CD4-positive, CD25-positive, alpha-beta regulatory T cell (primary cell): ENCODE results near the gene GPS1. TPM values are rescaled to one million over a fixed set of nuclear protein-coding genes. Genes with fewer than 3 reads are reported as not detected.

Source experiments
- ATAC-seq, 2 donors: fragments of 150-1000 bp; cut with Tn5 transposase; one replicate each; pipeline ENCODE4 v1.10.0; 2021; ENCODE audit warnings: low read depth in 2 of 2, moderate number of reproducible peaks in 2 of 2, moderate library complexity in 1 of 2
- DNase-seq, 3 donors: peaks; one replicate each; pipeline versions ENCODE4 v3.0.0 to v3.0.0-alpha.2; 2012 to 2022; ENCODE audit warnings: mixed read lengths in 1 of 3
- H3K27ac ChIP-seq: one replicate; pipeline ENCODE4 v1.7.0; 2013; ENCODE audit warnings: mild to moderate bottlenecking, low read length; ENCODE audit not compliant: insufficient read depth, poor library complexity, severe bottlenecking
- H3K27me3 ChIP-seq: one replicate; pipeline ENCODE4 v1.7.0; 2013; ENCODE audit warnings: low read length; ENCODE audit not compliant: control insufficient read depth, insufficient read depth
- H3K36me3 ChIP-seq: one replicate; pipeline ENCODE4 v1.7.0; 2013; ENCODE audit warnings: mild to moderate bottlenecking, low read length, moderate library complexity; ENCODE audit not compliant: control insufficient read depth, insufficient read depth
- H3K4me1 ChIP-seq: 2 replicates; pipeline ENCODE4 v1.7.0; 2013; ENCODE audit warnings: mild to moderate bottlenecking, low read length; ENCODE audit not compliant: insufficient read depth, control insufficient read depth, poor library complexity, severe bottlenecking
- H3K4me3 ChIP-seq: one replicate; pipeline ENCODE4 v1.7.0; 2013; ENCODE audit warnings: low read depth, mild to moderate bottlenecking, low read length, moderate library complexity
- H3K9me3 ChIP-seq, 2 experiments: 1 replicate in 1 of 2; 2 replicates in 1 of 2; pipeline ENCODE4 v1.7.0; 2013; ENCODE audit warnings: low read length in 2 of 2, mild to moderate bottlenecking in 1 of 2, moderate library complexity in 1 of 2; ENCODE audit not compliant: control insufficient read depth in 2 of 2
- H3K27ac Mint-ChIP-seq, 3 donors: one replicate each; pipeline ENCODE4 v1.8.0; 2020 to 2022; ENCODE audit warnings: mild to moderate bottlenecking in 3 of 3, mixed read lengths in 3 of 3, moderate library complexity in 2 of 3
- H3K27me3 Mint-ChIP-seq: one replicate; pipeline ENCODE4 v1.8.0; 2022; ENCODE audit warnings: mild to moderate bottlenecking, mixed read lengths
- H3K36me3 Mint-ChIP-seq: one replicate; pipeline ENCODE4 v1.8.0; 2020; ENCODE audit warnings: mixed read lengths
- H3K4me1 Mint-ChIP-seq, 4 donors: one replicate each; pipeline ENCODE4 v1.8.0; 2020 to 2022; ENCODE audit warnings: mixed read lengths in 4 of 4, mild to moderate bottlenecking in 1 of 4
- H3K4me3 Mint-ChIP-seq, 4 donors: one replicate each; pipeline ENCODE4 v1.8.0; 2020 to 2022; ENCODE audit warnings: mild to moderate bottlenecking in 4 of 4, mixed read lengths in 4 of 4, moderate library complexity in 3 of 4
- H3K9me3 Mint-ChIP-seq, 7 donors: one replicate each; pipeline ENCODE4 v1.8.0; 2020 to 2022; ENCODE audit warnings: mixed read lengths in 7 of 7, mild to moderate bottlenecking in 3 of 7, moderate library complexity in 2 of 7
- polyA plus RNA-seq, 4 donors: library from polyadenylated mRNA; unstranded; fragments of 300-500 nt; fragmentation: Illumina TruSeq; gene quantifications; one replicate each; pipeline ENCODE4 v1.2.3, GENCODE V29; 2021
- total RNA-seq: library from RNA; stranded (reverse); gene quantifications from one replicate; pipeline ENCODE4 v1.2.3, GENCODE V29; 2022

Gene GPS1
- total and polyA plus RNA-seq, 5 donors from 2014 or later: 87.5 to 170 (median 153) TPM

GRCh38 chr17:82031885-82032627, 19.6 kb upstream of the GPS1 start:
- peaks cover 36% of the 10 kb centered on the region for H3K4me1 ChIP-seq
- ATAC-seq (peak in 1 of 2 donors; percentile 8), DNase-seq (peak in 2 of 3 donors; percentile 39 to 45)
- no peaks in the 10 kb centered on the region for H3K27me3 ChIP-seq
- no peak overlapping the region for H3K4me3 ChIP-seq
- Mint-ChIP-seq H3K36me3 (peaks cover 5% of the 10 kb centered on the region), H3K27ac (no peak overlapping the region), H3K4me1 (peaks cover 0 to 28% (median 7%) of the 10 kb centered on the region in 4 donors), H3K9me3 (no peaks in the 10 kb centered on the region), H3K27me3 (no peaks in the 10 kb centered on the region), H3K4me3 (peak overlapping the region in 3 of 4 donors; percentile 44 to 86 (median 67))
- no peaks in the 10 kb centered on the region for H3K36me3 ChIP-seq
- no peaks in the 10 kb centered on the region for H3K9me3 ChIP-seq
- no peak overlapping the region for H3K27ac ChIP-seq

GRCh38 chr17:82033359-82034085, 18.2 kb upstream of the GPS1 start:
- peak overlapping the region; percentile 28 to 86 (median 65) for H3K4me3 Mint-ChIP-seq
- H3K4me1 Mint-ChIP-seq: peaks cover 5 to 34% (median 13%) of the 10 kb centered on the region in 4 donors
- peaks cover 42% of the 10 kb centered on the region for H3K4me1 ChIP-seq
- peaks cover 5% of the 10 kb centered on the region for H3K36me3 Mint-ChIP-seq
- no peaks in the 10 kb centered on the region for H3K27me3 ChIP-seq
- no peaks in the 10 kb centered on the region for H3K27me3 Mint-ChIP-seq
- H3K36me3 ChIP-seq: no peaks in the 10 kb centered on the region
- H3K27ac ChIP-seq: no peak overlapping the region
- no peaks in the 10 kb centered on the region for H3K9me3 ChIP-seq
- H3K4me3 ChIP-seq: no peak overlapping the region
- DNase-seq (no peak), ATAC-seq (no peak)
- H3K9me3 Mint-ChIP-seq: no peaks in the 10 kb centered on the region
- no peak overlapping the region for H3K27ac Mint-ChIP-seq

GRCh38 chr17:82034371-82035011, 17.2 kb upstream of the GPS1 start:
- Histone ChIP-seq H3K27me3 (no peaks in the 10 kb centered on the region), H3K27ac (no peak overlapping the region), H3K9me3 (no peaks in the 10 kb centered on the region), H3K4me3 (no peak overlapping the region), H3K4me1 (peaks cover 42% of the 10 kb centered on the region), H3K36me3 (no peaks in the 10 kb centered on the region)
- ATAC-seq (no peak), DNase-seq (no peak)
- no peaks in the 10 kb centered on the region for H3K9me3 Mint-ChIP-seq
- H3K27ac Mint-ChIP-seq: no peak overlapping the region
- peaks cover 5% of the 10 kb centered on the region for H3K36me3 Mint-ChIP-seq
- H3K27me3 Mint-ChIP-seq: no peaks in the 10 kb centered on the region
- H3K4me3 Mint-ChIP-seq: peak overlapping the region in 3 of 4 donors; percentile 91 to 93 (median 93)
- peaks cover 5 to 38% (median 13%) of the 10 kb centered on the region in 4 donors for H3K4me1 Mint-ChIP-seq

- DNase-seq (no peak), ATAC-seq (no peak)
- peak overlapping the region in 2 of 3 donors; percentile 24 to 58 for H3K27ac Mint-ChIP-seq
- peak overlapping the region; percentile 76 to 93 (median 92) for H3K4me3 Mint-ChIP-seq
- peaks cover 5 to 31% (median 13%) of the 10 kb centered on the region in 4 donors for H3K4me1 Mint-ChIP-seq
- H3K27me3 ChIP-seq: no peaks in the 10 kb centered on the region
- no peak overlapping the region for H3K27ac ChIP-seq
- peaks cover 35% of the 10 kb centered on the region for H3K4me1 ChIP-seq
- no peaks in the 10 kb centered on the region for H3K9me3 Mint-ChIP-seq
- H3K4me3 ChIP-seq: no peak overlapping the region
- no peaks in the 10 kb centered on the region for H3K36me3 ChIP-seq
- no peaks in the 10 kb centered on the region for H3K9me3 ChIP-seq
- H3K36me3 Mint-ChIP-seq: peaks cover 5% of the 10 kb centered on the region
- no peaks in the 10 kb centered on the region for H3K27me3 Mint-ChIP-seq
These were observed 16.2 kb upstream of the GPS1 start for GRCh38 chr17:82035488-82035887.

GRCh38 chr17:82035956-82036633, 15.6 kb upstream of the GPS1 start:
- Histone ChIP-seq H3K27ac (peak overlapping the region; percentile 86), H3K9me3 (no peaks in the 10 kb centered on the region), H3K4me3 (peak overlapping the region; percentile 44), H3K27me3 (no peaks in the 10 kb centered on the region), H3K36me3 (no peaks in the 10 kb centered on the region), H3K4me1 (peaks cover 29% of the 10 kb centered on the region)
- Mint-ChIP-seq H3K27ac (peak overlapping the region in 1 of 3 donors; percentile 36), H3K27me3 (no peaks in the 10 kb centered on the region), H3K4me1 (peaks cover 5 to 30% (median 13%) of the 10 kb centered on the region in 4 donors), H3K36me3 (peaks cover 5% of the 10 kb centered on the region), H3K9me3 (no peaks in the 10 kb centered on the region), H3K4me3 (peak overlapping the region; percentile 75 to 93 (median 84))
- ATAC-seq (no peak), DNase-seq (no peak)

- Histone ChIP-seq H3K36me3 (no peaks in the 10 kb centered on the region), H3K27me3 (no peaks in the 10 kb centered on the region), H3K4me1 (peaks cover 27% of the 10 kb centered on the region), H3K4me3 (peak overlapping the region; percentile 44), H3K27ac (peak overlapping the region; percentile 86), H3K9me3 (no peaks in the 10 kb centered on the region)
- Mint-ChIP-seq H3K4me1 (peaks cover 5 to 30% (median 13%) of the 10 kb centered on the region in 4 donors), H3K36me3 (peaks cover 5% of the 10 kb centered on the region), H3K4me3 (peak overlapping the region in 3 of 4 donors; percentile 75 to 93 (median 77)), H3K27me3 (no peaks in the 10 kb centered on the region), H3K27ac (no peak overlapping the region), H3K9me3 (no peaks in the 10 kb centered on the region)
- DNase-seq (peak in 1 of 3 donors; percentile 18), ATAC-seq (no peak)
These were observed 15.0 kb upstream of the GPS1 start for GRCh38 chr17:82036634-82037091.
